Occipital lobe (tissue), 2 donors: Measurements from ENCODE around the gene ANAPC2. TPM values are rescaled to one million over a fixed set of nuclear protein-coding genes. Genes with fewer than 3 reads are reported as not detected.

Source experiments
- DNase-seq: peaks from one replicate; lab custom pipeline; 2025; lab: John Stamatoyannopoulos, UW
- total RNA-seq: library from RNA; depleted of rRNA; stranded (reverse); fragments of >200 nt; gene quantifications from one replicate; pipeline ENCODE4 v1.2.3, GENCODE V29; 2014

ANAPC2 gene
- total RNA-seq, 1 donor from 2014 or later = 19.3 TPM

DNA sequence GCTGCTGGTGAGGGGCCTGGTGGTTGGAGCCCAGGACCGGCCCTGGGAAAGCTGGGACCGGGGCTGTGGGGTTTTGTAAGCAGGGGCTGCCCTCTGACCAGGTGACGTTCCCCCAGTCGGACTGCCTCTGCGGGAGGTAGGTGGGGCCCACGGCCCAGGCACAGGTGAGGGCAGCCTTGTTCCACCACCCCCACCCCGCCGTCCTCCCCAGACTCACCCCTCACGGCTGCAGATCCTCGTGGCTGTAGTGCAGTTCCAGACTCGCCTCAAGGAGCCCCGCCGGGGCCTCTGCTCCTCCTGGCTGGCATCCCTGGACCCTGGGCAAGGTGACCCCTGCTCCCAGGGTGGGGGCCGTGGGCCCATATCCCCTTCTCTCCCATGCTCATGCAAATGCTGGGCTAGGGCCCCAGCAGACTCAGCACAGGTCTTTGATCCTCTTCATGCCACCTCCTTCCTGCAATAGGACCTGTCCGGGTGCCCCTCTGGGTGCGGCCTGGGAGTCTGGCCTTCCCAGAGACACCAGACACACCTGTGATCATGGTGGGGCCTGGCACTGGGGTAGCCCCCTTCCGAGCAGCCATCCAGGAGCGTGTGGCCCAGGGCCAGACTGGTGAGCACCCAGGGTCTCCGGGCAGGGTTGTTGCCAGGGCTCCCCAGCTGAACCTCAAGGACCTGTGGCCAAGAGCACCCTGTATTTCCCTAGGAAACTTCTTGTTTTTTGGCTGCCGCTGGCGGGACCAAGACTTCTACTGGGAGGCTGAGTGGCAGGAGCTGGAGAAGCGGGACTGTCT lies 27.0 kb upstream of the ANAPC2 start:
- DNase-seq = no peak

DNA sequence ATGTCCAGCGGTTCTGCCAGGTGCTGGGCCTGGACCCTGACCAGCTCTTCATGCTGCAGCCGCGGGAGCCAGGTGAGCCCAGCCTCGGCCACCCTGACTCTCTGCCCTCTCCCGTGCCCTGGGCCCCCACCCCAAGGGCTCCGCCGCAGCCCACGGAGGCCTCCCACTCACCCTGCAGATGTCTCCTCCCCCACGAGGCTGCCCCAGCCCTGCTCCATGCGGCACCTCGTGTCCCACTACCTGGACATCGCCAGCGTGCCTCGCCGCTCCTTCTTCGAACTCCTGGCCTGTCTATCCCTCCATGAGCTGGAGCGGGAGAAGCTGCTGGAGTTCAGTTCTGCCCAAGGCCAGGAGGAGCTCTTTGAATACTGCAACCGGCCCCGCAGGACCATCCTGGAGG lies 26.3 kb upstream of the ANAPC2 start:
- DNase-seq = no peak

DNA sequence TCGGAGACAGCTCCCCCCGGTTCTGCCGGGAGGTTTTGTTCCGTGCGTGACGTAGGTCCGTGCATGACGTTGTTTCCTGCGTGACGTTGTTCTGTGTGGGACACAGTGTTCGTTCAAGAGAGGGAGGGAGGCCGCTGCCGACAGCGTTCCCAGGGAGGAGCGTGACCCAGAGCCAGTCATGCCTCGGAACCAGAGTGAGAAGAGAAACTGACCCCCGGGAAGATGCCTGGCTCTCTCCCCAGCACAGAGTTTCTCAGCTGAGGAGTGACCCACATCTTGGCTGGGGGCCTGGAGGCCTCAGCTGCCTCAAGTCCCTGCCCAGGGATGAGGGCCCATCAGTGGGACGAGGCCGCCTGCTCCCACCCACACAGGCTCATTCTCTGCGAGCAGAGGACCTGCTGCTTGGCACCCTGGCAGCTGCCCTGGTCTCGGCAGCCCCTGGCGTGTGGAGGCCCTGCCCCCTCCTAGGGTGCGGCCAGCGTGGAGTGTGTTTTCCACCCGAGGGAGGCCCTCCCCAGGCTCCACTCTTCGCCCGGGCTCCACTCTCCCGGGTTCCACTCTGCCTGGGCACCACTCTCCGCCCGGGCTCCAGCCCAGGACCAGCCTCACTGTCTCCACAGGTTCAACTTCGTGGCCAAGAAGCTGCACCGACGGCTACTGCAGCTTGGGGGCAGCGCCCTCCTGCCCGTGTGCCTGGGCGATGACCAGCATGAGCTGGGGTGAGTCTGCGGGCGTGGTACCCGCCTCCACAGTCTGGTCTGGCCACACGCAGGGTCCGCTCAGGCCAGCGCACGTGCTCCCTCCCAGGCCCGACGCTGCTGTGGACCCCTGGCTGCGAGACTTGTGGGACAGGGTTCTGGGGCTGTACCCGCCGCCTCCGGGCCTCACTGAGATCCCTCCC lies 25.1 kb upstream of the ANAPC2 start:
- DNase-seq = no peak

DNA sequence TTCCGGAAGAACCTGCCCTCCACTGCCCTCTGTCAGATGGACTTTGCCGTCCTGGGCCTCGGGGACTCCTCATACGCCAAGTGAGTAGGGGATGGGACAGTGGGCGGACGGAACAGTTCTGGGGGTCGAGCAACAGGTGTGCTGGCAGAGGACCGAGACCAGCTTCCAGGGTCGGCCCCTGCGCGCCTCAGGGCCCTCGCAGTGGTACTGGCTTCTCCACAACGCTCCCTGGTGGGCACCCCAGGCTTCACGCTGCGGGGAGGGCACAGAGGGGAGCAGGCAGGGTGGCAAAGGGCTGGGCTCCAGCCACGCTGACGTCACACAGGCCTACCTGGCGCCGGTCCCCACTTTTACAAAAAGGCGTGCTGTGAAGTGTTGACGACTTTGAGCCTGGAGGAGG lies 24.2 kb upstream of the ANAPC2 start:
- no peak for DNase-seq

DNA sequence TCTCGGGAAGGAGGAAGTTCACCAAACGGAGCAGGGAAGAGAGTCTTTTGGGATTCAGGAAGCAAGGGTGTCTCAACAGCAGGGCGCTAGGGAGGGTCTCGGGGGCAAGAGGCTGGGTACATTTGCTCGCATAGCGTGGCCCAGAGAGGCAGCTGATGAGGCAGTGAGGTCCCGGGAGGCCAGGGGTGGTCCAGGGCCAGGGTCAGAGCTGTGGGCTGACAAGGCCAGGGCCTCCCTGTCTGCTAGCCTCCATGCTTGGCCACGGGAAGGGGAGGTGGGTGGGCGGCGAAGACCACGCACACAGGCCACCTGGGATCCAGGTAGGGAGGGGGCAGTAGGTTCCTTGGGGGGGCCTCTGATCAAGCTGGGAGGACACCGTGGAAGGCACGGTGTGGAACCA lies 23.2 kb upstream of the ANAPC2 start:
- DNase-seq = no peak

DNA sequence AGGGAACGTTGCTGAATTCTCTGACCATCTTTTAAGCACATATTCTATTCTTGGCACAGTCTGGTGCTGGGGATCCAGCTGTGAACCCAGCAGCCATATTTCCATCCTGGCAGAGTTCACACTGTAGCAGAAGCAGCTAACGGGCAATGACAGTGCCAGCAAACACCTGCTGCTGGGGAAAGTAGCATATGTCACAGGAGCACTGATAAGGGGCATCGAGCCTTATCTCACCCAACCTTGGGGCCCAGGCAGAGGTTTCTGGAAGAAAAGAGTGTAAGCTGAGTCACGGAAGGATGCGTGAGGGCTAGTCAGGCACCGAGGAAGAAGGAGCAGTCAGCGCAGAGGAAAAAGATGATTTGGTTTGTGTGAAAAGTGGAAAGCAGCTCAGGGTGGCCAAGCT lies 18.2 kb upstream of the ANAPC2 start:
- no peak for DNase-seq

DNA sequence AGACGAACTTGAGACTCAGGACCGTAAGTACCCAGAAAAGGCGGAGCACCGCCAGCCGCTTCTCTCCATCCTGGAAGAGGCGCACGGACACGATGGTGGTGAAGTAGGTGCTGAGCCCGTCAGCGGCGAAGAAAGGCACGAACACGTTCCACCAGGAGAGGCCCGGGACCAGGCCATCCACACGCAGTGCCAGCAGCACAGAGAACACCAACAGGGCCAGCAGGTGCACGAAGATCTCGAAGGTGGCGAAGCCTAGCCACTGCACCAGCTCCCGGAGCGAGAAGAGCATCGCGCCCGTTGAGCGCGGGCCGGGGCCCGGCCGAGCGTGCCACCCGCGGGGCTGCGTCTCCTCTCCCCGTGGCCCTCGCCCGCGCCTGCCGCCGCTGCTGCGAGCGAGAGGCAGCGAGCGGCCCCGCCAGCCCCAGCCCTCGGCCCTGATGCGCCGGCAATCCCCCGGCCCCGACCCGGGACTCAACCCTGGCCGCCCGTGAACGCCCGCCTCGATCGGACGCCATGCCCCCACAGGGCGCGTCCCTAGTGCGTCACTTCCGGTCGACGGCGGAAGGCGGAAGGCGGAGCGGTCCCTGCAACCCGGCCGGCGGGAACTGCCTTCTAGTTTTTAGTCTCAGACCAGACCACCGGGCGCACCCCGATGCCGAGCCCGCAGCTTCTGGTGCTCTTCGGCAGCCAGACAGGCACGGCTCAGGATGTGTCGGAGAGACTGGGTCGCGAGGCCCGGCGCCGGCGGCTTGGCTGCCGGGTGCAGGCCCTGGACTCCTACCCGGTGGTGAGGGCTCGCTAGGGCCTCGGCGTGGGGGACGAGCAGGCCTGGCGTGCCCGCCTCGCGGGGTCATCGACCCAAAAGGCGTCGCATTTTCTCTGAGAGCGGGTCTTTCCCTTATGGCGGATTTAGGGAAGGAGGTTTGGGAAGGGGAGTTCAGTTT lies 17.0 kb upstream of the ANAPC2 start, which contains the start of the genes NDOR1 and TMEM203:
NDOR1 (plus strand) TSS at position 575 of the 944 bp plus-strand sequence; CDS start at position 653, 78 bp downstream.
TMEM203 (minus strand) TSS at position 523 of the 944 bp plus-strand sequence; CDS start at position 289, 234 bp downstream.
- peak; percentile 86 for DNase-seq

DNA sequence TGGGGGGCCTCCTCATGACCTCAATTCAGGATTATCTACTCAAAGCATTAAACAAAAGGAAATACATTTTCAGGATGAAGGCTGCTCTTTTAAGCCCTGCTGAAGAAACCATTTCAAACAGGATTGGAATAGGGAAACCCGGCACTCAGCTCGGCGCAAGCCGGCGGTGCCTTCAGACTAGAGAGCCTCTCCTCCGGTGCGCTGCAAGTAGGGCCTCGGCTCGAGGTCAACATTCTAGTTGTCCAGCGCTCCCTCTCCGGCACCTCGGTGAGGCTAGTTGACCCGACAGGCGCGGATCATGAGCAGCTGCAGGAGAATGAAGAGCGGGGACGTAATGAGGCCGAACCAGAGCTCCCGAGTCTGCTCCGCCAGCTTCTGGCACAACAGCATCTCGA lies 16.4 kb upstream of the ANAPC2 start:
- DNase-seq = no peak

DNA sequence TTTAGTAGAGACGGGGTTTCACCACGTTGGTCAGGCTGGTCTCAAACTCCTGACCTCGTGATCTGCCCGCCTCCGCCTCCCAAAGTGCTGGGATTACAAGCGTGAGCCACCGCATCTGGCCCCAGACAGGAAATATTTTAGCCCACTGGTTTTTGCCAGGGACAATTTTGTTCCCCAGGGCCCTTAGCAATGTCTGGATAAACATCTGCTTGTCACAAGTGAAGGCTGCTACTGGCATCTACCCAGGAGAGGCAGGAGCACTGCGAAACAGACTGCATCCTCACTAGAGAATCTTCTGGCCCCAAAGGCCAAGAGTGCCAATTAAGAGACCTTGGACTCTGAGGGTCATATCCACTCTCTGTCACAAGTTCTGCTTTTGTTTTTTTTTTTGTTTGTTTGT lies 14.6 kb upstream of the ANAPC2 start:
- no peak for DNase-seq

DNA sequence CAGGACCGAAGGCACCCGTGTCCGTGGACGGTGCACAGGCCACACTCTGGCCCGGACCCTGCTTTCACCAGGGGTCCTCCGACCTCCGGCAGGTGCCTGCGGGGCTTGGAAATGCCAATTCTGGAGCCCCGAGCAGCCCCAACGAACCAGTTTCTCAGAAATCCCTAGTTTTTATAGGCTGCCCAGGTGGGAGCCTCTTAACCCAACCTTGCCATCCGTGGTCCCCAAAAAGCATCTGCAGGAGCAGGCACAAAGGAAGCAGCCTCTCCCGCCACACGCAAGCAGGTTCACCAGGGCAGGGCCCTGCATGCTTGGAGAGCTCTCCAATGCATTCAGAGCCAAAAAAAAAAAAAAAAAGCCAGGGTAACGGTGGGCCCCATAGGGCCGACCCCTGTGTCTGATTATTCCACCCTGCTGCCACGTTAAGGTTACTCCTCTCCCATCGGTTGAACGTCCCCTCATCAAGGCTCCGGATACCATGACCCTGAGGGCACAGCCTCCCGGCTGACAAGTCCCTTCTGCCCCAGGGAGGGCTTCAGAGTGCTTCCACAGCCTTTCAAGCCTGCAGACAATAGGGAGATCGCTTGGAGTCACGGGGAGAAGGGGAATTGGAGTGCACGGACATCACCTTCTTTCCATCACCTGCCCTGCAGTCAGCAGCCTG lies 13.0 kb upstream of the ANAPC2 start:
- no peak for DNase-seq

DNA sequence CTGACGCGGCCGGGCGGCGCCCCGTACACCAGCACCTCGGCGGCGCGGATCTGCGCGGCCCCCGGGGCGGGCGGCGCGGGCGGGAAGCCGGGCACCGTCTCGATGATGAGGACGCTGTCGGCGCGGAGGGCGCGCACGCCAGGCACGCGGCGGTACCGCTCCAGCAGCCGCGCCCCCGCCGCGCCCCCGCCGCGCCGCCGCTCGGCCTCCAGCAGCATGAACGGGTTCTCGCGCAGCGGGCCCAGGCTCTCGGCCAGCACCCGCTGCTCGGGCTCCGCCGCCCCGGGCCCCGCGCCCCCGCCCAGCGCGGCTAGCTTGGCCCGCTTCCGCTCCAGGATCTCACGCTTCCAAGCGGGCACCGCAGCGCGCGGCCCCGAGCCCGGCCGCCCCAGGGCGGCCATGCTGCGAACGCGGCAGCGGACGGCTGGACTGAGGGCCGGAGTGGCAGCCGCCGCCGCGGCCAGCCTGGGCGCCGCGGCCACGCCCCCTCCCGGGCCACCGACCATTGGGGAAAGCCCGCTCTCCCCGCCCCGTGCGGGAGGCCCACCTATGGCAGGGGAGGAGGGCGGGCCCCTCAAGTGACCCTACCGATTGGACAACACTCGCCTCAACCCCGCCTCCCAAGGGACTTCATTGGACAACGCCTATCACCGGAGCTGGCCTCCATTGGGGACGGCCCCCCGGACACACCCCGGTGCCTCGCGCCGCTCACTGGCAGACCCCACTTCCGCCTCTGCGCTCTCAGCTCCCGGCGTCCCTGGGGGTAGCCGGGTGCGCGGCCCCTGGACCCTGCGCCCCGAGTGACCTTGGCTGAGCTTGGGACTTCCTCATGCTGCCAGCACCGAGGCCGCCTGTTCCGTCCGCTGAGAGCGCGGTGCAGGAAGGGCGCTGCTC lies 12.2 kb upstream of the ANAPC2 start, which contains the start of gene TPRN:
TPRN (minus strand) TSS at position 431 of the 894 bp plus-strand sequence; CDS start at position 401, 30 bp downstream.
- peak; percentile 99 for DNase-seq

DNA sequence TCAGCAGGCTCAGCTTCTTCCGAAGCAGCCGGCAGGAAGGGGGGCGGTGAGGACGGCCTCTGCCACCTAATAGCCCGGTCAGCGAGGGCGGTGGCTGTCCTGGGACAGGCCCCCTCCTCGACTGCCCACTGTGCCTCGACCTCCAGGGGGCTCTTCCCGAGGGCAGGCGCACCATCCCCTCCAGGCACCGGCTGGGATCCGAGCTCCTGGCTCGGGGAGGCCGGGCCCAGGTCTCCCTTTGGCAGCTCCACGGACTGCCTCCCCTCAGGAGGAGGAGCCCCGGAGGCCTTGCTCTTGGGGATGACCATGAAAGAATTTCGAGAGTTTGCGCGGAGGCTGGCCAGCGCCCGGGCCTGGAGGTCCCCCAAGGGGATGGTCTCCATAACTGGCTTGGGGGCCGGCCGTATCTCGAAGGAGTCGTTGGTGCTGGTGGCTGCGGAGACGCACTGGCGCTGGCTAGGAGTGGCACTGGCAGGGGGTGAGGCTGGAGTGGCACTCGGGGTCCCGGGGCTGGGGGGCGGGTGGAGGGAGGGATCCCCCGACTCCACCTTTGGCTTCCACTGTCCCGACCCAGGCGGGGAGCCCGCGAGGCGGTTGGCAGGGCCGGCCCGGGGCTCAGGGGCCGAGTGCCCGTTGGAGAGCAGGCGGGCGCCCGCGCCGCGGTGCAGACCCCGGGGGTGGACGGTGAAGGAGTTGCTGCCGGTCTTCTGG lies 11.2 kb upstream of the ANAPC2 start:
- DNase-seq = no peak

DNA sequence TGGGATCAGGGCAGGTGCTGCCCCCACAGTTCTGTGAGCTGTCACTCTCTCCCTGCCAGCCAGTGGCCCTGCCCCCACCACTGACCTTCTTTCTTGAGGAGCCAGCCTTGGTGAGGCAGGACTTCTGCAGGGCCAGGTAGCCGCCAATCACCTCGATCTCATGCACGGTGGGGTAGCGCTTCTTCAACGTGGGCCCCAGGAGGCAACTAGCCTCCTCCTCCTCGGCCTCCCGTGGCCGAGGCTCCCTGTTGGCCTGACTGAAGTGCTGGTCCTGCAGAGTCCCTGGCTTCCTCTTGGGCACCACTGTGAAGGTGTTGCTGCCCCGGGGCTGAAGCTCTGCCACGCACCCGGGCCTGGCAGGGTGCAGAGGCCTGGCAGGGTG lies 10.5 kb upstream of the ANAPC2 start:
- no peak for DNase-seq

DNA sequence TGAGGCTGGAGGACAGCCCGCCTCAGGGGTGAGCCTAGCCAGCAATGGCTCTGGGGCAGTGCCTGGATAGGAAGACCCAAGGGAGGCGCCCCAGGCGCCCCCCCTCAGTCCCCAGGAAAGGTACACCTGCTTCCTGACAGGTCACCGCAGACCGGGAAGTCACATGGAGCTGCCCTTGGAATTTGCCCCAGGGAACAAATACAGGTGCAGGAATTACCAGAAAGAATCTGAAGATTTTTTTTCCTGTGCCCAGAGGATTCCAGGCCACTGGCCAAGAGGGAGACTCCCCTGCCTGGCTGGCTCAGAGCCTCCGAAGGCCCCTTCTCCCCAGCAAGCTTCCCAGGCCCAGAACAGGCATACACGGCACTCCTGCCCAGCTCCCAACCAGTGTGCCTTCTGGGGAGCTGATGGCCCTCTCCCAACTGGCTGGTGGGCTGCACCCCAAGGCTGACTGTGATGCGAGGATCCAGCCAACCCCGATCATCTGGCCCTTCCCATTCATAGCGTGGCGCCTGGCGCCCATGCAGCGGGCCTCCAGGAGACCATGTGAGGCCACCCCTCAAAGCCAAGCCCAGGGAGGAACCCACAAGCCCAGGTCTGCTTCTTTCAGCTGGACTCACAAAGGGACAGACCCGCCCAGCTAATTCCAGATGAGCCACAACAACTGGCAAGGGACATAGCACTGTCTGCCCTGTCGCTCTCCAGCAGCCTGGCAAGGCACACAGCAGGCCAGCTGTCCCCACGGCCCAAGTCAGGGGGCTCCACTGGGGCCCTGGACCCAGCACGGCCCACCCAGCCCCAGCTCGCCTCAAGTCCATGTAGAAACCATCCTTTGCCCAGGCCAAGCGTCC lies 9.9 kb upstream of the ANAPC2 start:
- no peak for DNase-seq

DNA sequence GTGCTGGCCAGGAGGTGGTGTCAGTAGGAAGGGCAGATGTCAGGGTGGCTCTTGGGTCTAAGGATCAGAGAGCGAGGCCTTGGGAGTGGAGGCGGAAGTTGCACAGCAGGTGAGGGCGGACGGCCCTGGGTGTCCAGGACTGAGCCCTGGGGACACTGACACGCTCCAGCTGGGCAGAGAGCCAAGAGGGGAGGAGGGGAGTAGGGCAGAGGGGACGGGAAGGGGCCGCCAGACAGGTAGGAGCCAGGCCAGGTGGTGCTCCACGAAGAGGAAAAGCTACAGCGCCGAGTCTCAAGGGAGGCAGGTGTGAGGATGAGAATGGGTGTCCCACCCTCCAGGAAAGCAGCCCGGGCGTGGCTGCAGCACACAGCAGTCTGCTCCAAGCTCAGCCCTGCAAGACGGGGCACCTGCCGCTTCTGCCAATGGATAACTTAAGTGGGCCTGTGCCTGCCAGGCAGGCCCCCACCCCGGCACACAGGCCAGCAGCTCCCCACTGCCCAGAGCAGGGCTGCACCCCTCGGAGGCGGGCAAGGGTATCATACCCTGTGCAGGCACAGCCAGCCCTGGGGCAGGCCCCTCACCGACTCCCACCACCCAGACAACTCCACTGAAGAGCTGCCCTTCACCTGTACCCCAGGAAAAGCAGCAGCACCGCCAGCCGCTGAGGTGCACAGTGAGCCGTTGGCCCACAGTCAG lies 7.3 kb upstream of the ANAPC2 start:
- no peak for DNase-seq

DNA sequence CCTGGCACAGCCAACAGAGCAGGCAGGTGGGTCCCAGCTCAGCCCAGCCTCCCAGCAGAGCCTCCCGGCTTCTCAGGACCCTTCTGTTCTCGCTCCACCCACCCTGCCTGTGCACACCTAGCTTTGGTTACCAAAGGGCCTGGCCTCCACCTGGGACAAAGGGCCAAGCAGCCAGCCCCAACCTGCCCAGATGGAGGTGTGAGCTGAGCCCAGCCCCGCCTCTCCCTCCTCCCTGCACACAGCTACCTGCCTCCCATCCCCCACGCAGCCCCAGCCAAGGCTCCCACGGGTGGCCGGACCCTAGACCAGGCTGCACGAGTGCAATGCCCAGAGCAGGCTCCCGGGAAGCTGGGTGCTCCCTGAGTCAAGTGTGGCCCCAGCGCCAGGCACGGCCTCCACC lies 6.5 kb upstream of the ANAPC2 start:
- no peak for DNase-seq

DNA sequence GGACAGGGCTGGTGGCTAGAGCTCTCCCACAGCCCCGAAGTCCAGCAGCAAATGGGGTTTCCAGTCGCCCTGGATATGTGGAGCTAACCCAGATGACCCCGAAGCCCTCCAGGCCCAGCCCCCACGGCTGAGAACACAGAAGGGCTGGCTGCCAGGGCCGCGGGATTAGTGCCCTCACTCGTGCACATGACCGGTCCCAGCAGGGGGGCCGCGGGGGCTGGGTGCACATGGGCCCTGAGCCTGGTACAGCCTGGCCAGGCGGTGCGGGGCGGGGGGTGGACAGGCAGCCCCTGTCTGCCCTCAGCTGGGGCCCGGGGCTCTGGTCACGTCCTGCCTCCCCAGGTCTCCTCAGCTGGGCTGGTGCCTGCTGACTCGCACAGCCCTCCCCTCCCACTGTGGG lies 6.0 kb upstream of the ANAPC2 start:
- DNase-seq = peak; percentile 77
